ENCODE data around the gene NEK6.

The NEK6 gene

GRCh38 chr9:124399968-124400940 lies 142.5 kb downstream of the NEK6 start:
- no peak for DNase-seq (ENCODE audit: low read depth)
